AML-193 (cell line): ENCODE data around the gene SUPT3H.
A peak's percentile ranks its signal among the peaks of the same experiment; 100 is the strongest.

ENCODE experiments used
- DNase-seq, 2 experiments: peaks; one replicate each; lab custom pipeline; 2025; lab: John Stamatoyannopoulos, UW

SUPT3H gene

DNA sequence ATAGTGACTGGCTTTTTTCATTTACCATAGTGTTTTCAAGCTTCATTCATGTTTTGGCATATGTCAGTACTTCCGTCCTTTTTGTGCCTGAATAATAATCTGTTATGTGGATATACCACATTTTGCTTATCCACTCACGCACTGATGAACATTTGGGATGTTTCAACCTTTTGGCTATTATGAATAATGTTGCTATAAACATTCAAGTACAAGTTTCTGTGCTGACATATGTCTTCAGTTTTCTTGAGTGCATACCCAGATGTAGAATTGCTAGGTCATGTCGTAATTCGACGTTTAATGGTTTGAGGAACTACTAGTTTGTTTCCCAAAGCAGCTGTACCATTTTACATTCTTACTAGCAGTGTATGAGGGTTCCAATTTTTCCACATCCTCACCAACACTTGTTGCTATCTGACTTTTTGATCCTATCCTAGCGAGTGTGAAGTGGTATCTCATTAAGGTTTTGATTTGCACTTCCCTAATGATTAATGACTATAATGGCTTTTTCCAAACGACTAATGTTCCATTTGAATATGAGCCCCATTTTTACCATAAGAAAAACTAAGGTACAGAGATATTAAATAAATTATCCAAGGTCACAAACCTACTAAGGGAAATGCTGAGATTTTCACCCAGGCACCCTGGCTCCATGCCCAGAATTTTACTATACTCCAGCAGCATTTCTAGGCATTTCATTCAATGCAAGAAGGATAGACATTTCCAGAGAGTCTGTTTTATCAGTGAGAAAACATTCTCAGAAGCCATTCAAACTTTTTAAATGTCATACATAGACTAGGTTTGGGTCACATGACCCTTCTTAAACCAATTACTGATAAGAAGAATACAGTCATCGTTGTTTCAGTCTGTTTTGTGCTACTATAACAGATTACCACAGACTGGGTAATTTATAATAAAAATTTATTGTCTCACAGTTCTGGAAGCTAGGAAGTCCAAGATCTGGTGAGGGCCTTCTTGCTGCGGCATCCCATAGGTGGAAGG, 120.7 kb downstream of the SUPT3H start:
- DNase-seq: no peak

GRCh38 chr6:45255434-45255833, 122.3 kb downstream of the SUPT3H start:
- DNase-seq: no peak

DNA sequence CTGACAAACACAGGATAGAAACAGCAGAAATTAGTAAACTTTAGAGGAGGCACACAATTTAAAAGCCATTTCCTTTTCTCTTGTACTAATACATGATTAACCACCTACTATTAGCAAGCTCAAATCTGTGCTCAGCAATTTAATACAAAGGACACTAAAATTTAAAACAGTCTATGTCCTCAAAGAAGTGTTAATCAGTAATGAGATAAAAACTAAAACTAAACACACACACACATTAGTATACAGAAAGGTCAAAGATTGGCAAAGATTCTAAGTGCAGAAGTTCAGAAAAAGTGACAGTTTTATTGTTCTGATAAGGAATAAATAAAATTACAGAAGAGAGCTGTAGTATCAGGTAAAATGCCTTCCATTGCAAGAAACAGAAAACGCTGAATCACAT, 123.5 kb downstream of the SUPT3H start:
- DNase-seq: no peak

GRCh38 chr6:45253453-45253852, 124.3 kb downstream of the SUPT3H start:
- no peak for DNase-seq

DNA sequence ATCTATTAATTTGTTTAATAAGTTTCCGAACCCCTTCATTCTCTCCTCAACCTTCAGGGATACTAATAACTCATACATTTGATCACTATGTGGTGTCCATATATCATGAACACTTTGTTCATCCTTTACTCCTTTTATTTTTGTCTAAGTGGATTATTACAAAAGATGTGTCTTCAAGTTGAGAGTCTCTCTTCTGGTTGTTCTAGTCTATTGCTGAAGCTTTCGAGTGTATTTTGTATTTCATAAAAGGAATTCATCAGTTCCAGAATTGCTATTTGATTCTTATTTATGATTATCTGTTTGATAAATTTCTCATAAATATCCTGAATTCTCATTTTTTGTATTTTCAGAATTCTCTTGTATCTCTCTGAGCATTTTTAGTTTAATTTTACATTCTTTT, 146.1 kb downstream of the SUPT3H start:
- no peak for DNase-seq

DNA sequence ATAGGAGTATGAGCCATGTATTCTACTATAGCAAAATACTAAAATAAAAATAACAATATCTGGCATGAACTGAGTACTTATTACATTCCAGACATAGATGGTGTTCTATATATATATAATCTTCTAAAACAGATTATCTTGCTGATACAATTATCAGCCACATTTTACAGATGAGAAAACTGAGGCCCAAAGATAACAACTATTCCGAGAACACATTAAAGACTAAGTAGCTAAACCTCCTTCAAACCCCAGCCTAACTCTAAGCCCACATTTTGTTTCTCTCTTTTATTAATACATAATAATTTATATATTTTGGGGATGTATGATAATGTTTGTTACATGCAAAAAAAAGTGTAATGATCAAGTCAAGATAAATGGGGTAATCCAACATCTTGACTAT, 148.3 kb downstream of the SUPT3H start:
- no peak for DNase-seq

DNA sequence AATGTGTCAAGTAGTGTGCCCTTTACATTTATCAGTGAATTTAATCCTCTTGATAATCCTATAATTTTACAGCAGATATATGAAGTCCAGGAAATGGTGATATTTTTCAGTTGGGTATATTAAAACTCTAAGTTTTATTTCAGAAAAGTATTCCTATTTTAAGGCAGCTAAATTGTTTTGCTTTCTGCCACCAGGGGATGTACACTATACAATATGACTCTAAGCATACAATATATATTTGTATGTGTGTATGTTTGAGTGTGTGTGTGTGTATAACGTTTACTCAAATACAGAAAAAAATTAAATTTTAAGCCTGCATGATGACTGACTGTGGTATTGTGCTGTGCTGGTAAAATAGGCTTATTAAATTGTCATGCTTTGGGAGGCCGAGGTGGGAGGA, 151.7 kb downstream of the SUPT3H start:
- DNase-seq: peak in 1 of 2 experiments; percentile 6

GRCh38 chr6:45222380-45222779, 155.4 kb downstream of the SUPT3H start:
- no peak for DNase-seq

DNA sequence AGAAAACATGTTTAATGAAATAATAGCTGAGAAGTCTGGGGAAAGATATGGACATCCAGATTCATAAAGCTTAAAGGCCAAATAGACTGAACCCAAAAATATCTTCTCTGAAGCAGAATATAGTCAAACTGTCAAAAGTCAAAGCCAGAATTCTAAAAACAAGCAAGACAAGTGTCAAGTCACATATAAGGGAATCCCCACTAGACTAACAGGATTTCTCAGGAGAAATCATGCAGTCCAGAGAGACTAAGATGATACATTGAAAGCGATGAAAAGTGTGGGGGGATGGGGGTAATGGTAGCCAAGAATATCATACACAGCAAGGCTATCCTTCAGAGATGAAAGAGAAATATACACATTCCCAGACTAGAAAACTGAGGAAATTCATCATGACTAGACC, 162.0 kb downstream of the SUPT3H start:
- DNase-seq: no peak

DNA sequence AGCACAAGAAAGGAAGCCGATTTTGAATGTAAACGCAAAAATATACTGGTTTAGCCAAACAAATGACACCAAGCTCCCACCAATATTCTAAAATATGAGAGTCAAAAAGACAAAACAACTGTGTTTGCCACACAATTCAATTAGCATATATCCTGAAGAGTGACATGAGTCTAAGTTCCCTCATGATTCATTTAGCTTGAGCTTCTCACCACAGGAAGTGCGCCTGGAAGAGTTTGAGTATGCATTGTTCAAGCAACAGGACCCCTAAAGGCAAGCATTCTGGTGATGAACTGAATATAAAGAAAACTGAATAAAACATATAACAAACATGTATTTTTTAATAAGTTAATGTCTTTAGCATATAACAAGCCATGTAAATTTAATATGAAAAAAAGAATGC, 164.8 kb downstream of the SUPT3H start:
- DNase-seq: no peak

DNA sequence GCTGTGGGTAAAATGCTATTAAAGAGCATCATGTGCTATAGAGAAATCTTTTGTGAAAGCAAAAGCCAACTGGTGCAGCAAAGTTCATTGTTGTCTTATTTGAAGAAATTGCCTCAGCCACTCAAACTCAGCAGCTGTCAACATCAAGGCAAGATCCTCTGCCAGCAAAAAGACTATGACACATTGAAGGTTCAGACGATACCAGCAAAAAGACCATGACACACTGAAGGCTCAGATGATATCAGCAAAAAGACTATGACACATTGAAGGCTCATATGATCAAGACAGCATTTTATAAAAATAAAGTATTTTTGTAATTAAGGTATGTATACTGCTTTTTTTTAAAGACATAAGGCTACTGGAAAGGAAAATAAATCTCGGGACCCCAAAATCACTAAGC, 168.0 kb downstream of the SUPT3H start:
- DNase-seq: no peak

DNA sequence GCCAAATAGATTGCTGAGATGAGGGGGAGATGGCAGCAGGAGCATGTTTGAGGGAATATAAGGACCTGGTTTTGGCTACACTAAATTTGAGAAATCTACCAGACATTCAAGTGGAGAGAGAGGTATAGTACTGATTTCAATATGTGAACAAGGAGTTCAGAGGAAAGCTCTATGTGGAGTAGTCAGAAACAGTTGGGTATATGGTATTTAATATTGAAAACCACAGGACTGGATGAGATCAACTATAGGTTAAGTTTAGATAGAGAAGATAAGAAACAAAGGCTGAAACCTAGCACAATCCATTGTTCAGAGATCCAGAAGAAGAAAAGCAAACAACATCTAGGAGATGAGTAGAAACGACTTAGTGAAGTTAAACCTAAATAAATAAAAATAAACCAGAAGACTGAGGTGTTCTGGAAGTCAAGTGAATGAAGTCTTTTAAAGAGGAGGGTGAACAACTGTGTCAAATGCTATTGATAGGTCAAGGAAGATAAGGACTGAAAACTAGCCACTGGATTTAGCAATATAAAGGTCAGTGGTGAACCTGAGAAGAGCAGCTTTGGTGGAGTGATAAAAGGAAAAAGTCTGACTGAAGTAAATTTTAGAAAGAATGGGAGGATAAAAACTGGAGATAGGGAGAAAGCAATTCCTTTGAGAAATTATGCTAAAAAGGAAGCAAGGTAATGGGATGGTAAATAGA, 170.8 kb downstream of the SUPT3H start:
- no peak for DNase-seq

DNA sequence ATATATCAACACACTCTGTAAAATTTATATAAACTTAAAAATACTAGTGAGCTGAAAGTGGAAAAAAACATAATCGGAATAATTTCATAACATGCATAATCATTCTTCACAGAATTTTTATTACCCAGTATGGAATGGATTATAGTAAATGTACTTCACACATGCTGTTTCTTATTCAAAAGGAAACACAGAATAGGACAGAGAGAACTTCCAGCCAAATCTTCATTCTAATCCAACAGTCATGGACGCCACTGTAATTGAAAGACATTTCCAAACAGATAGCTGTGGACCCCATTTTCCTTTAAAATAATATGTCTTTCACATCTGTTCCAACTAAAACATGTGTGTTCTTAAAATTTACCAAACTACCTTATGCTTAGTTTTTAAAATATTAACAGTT, 176.2 kb downstream of the SUPT3H start:
- DNase-seq: no peak

DNA sequence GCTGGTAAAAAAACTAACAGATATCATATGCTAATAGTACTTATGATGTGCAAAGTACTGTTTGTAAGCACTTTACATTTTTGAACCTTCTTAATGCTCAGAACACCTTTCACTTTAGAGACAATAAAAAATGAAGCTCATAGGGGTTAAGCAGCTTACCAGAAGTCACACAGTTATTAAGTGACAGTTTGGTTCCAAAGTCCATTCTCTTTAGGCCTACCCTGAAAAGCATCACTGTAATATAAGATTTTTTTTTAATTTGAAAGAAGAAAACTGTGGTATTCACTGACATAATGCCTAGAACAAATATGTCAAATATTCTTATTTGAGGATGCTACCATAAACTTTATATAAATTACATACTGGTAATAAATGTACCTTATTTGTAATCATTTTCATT, 177.2 kb downstream of the SUPT3H start:
- no peak for DNase-seq

DNA sequence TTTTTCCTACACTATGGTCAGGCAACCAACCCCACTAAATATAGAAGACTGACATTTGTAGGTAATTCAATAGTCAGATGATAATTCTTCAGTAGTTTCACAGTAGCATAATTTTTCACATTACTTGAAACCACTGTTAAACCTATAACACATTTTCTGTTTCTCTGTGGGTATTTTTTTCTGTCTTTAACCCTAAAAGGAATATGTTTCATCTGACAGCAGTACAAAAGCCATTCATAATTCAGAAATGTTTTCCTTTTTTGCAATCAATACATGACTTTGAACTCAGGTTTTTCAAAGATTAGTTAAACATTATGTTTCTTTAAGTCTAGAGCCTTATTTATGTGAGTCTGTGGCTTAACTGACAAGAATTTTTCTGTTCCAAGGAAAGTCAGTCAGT, 178.2 kb downstream of the SUPT3H start:
- no peak for DNase-seq

DNA sequence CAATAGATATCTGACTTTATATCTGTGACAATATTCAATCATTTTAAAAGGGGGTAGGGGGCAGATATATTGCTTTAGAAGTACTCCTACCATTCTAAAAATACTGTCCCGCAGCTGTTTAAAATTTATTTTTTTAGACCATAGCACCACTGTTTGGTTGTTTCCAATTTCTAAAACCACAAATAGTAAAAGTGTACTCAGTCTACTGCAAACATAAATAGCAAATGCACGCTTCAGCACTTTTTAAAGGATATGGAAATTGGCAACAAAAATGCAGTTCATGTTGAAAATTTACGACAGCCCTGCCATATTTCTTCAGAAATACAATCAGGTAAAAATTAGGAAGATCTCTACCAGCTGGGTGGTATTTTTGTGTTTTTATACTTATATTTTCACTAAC, 181.6 kb downstream of the SUPT3H start:
- no peak for DNase-seq

DNA sequence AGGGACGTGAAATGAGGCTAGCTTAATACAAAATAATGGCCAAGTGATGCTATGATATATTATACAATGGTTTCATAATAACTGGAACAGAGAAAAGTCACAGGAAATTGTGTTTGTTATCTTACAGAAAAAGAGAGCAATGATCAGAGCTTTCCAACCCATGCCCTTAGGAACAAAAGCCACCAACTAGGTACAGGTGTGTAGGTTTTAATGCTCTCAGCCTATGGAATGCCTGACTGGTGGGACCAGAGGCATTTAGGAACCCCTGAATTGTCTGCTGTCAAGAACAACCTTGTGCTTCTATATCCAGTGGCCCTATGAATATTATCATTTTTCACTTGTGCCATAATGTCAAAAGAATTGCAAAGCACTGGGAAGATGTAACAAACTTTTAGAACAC, 182.6 kb downstream of the SUPT3H start:
- DNase-seq: no peak

GRCh38 chr6:45192556-45192955, 185.2 kb downstream of the SUPT3H start:
- no peak for DNase-seq

DNA sequence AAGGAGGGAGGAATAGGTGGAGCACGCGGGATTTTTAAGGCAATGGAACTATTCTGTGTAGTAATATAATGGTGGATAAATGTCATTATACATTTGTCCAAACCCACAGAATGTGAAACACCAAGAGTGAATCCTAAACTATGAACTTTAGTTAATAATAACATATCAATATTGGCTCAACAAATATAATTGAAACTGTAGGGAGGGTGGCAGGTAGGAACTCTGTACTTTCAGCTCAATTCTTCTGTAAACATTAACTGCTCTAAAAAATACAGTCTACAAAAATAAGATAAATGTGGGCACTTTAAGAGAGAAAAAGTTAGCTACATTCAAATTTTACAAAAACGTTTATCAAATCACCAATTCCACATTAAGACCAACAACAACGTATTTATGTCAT, 186.3 kb downstream of the SUPT3H start:
- no peak for DNase-seq

DNA sequence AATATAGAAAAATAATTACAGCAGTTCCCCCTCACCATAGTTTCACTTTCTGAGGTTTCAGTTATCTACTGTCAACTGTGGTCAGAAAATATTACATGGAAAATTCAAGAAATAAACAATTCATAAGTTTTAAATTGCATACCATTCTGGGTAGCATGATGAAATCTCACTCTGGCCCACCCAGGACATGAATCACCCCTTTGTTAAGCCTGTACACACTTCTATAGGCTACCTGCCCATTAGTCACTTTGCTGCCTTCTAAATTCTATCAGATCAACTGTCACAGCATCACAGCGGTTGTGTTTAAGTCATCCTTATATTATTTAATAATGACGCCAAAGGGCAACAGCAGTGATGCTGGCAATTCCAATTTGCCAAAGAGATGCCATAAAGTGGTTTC, 189.9 kb downstream of the SUPT3H start:
- no peak for DNase-seq

- no peak for DNase-seq
Observed at GRCh38 chr6:45185403-45186251, 192.1 kb downstream of the SUPT3H start.

DNA sequence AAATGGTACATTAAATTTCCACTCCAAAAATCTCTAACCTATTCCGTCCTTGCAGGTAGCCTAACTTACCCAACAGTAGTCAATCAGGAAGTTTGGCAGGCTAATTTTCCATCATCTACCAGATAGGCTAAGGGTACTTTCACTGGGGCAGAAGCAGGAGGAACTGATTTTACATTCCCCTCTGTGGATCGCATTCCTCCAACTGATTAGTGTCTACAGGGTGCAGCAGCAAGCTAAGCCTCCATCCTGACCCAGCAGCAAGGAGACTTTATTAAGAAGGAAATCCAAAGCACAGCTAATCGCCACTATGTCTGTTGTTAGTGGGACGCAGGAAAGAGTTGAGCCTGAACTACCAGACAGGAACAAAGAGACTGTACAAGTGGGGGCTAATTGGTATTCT, 192.8 kb downstream of the SUPT3H start:
- no peak for DNase-seq
